CD8-positive, alpha-beta memory T cell (primary cell): ENCODE data around the gene ATP8A2. TPM values are rescaled to one million over a fixed set of nuclear protein-coding genes. Genes with fewer than 3 reads are reported as not detected.

Source experiments
- CTCF ChIA-PET: fragments of 350-600 bp; sonication (Branson Sonifier 250); formaldehyde crosslinking; loops from one replicate; lab custom pipeline; 2021; ENCODE audit warnings: antibody characterized with exemption; lab: Charles Lee
- POLR2A ChIA-PET: fragments of 350-600 bp; sonication (Branson Sonifier 250); formaldehyde crosslinking; loops from one replicate; lab custom pipeline; 2021; ENCODE audit warnings: antibody characterized with exemption; lab: Charles Lee
- DNase-seq, 5 donors: peaks; one replicate each; pipeline versions ENCODE4 v3.0.0 to v3.0.0-alpha.2; 2020 to 2022; ENCODE audit warnings: mixed read lengths in 1 of 5
- H3K27ac ChIP-seq: one replicate; pipeline ENCODE4 v1.7.0; 2013; ENCODE audit warnings: low read depth, mild to moderate bottlenecking, low read length, moderate library complexity
- H3K27me3 ChIP-seq: 2 replicates; pipeline ENCODE4 v1.7.0; 2013; ENCODE audit warnings: low read length, mild to moderate bottlenecking; ENCODE audit not compliant: insufficient read depth, poor library complexity, severe bottlenecking
- H3K36me3 ChIP-seq: 2 replicates; pipeline ENCODE4 v1.7.0; 2013; ENCODE audit warnings: mild to moderate bottlenecking, low read length, moderate library complexity; ENCODE audit not compliant: insufficient read depth
- H3K4me1 ChIP-seq: 2 replicates; pipeline ENCODE4 v1.7.0; 2013; ENCODE audit warnings: mild to moderate bottlenecking, low read length, moderate library complexity; ENCODE audit not compliant: insufficient read depth
- H3K4me3 ChIP-seq: 2 replicates; pipeline ENCODE4 v1.7.0; 2013; ENCODE audit warnings: mild to moderate bottlenecking, low read length
- H3K9me3 ChIP-seq: 2 replicates; pipeline ENCODE4 v1.7.0; 2013; ENCODE audit warnings: mild to moderate bottlenecking, low read length
- H3K27ac Mint-ChIP-seq, 8 donors: one replicate each; pipeline ENCODE4 v1.8.0; 2020 to 2021; ENCODE audit warnings: mixed read lengths in 8 of 8, mild to moderate bottlenecking in 6 of 8, inconsistent platforms in 3 of 8, moderate library complexity in 3 of 8
- H3K27me3 Mint-ChIP-seq, 2 donors: one replicate each; pipeline ENCODE4 v1.8.0; 2020 to 2021; ENCODE audit warnings: mixed read lengths in 2 of 2, mild to moderate bottlenecking in 1 of 2, moderate library complexity in 1 of 2
- H3K36me3 Mint-ChIP-seq, 3 donors: one replicate each; pipeline ENCODE4 v1.8.0; 2020 to 2021; ENCODE audit warnings: mixed read lengths in 3 of 3, inconsistent platforms in 1 of 3, mild to moderate bottlenecking in 1 of 3
- H3K4me1 Mint-ChIP-seq, 3 donors: one replicate each; pipeline ENCODE4 v1.8.0; 2020 to 2021; ENCODE audit warnings: mixed read lengths in 3 of 3, inconsistent platforms in 1 of 3, mild to moderate bottlenecking in 1 of 3
- H3K4me3 Mint-ChIP-seq, 7 donors: one replicate each; pipeline ENCODE4 v1.8.0; 2020 to 2021; ENCODE audit warnings: mixed read lengths in 7 of 7, mild to moderate bottlenecking in 6 of 7, moderate library complexity in 4 of 7, inconsistent platforms in 2 of 7
- H3K9me3 Mint-ChIP-seq, 5 donors: one replicate each; pipeline ENCODE4 v1.8.0; 2020 to 2022; ENCODE audit warnings: mixed read lengths in 5 of 5, mild to moderate bottlenecking in 3 of 5, moderate library complexity in 2 of 5, inconsistent platforms in 1 of 5
- polyA plus RNA-seq: library from polyadenylated mRNA; unstranded; fragments of 300-500 nt; fragmentation: Illumina TruSeq; gene quantifications from one replicate; pipeline ENCODE4 v1.2.3, GENCODE V29; 2021
- total RNA-seq, 2 experiments: library from RNA; stranded (reverse); gene quantifications; one replicate each; pipeline ENCODE4 v1.2.3, GENCODE V29; 2021

Gene ATP8A2
- total and polyA plus RNA-seq, 3 experiments from 2014 or later: 0.26 to 0.63 (median 0.58) TPM

DNA sequence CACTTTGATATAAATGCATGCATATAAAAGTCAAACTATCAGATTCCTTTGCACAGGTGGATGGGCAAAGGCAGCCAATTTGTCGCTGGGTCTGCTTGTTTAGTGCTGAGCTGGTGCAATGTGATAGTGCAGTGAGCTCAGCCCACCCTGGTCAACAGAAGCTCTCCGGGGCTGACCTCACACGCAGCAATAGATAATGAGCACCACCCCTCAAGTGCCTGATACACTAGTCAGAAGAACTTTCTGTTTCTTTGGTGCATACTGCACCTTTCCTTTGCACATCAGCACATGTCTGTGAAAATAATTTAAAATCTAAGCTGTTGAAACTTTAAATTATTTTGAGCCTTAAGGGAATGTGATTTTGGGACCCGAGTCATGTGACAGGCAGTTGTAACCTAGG is 20.2 kb downstream of the ATP8A2 start:
- DNase-seq: no peak
- Mint-ChIP-seq H3K9me3 (peaks cover 0 to 2% (median 0%) of the 10 kb centered on the region in 5 donors), H3K4me3 (no peak overlapping the region), H3K4me1 (no peaks in the 10 kb centered on the region), H3K27me3 (peaks cover 18 to 39% of the 10 kb centered on the region in 2 donors), H3K36me3 (no peaks in the 10 kb centered on the region), H3K27ac (no peak overlapping the region)
- Histone ChIP-seq H3K9me3 (no peaks in the 10 kb centered on the region), H3K4me3 (no peak overlapping the region), H3K27ac (no peak overlapping the region), H3K36me3 (no peaks in the 10 kb centered on the region), H3K27me3 (peaks cover 3% of the 10 kb centered on the region), H3K4me1 (no peaks in the 10 kb centered on the region)
- CTCF ChIA-PET: no interaction called here
- POLR2A ChIA-PET: no interaction called here

DNA sequence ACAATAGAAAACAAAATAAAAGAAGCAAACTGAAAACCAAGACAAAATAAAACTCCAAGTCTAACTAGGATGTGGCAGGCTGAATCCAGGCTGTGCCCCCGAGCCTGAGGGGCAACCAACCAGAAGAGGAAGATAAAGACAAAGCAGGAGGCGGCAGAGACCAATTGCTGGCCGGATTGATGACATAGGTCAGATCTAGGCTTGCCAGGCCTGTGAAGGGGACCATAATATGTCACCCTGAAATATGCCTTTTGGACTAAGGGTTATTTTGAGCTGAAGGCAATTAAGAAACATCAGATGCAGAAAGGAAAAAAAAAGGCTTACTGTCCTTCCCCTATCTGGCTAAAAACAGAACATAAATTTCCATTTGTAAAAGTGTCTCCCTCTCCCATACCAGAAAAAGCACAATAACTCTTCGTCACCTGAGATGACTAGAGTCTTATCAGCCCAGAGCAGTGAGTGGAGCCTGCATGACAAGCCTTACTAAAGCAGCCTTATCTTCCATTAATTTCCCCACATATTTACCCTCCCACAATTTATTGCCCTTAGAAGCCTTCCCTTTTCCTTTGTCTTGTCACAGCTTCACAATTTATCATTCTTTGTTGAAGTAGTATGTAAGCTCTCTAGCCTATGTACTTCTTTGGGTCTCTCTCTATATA is 22.8 kb downstream of the ATP8A2 start:
- Histone ChIP-seq H3K4me1 (no peaks in the 10 kb centered on the region), H3K9me3 (no peaks in the 10 kb centered on the region), H3K27me3 (no peaks in the 10 kb centered on the region), H3K4me3 (no peak overlapping the region), H3K36me3 (no peaks in the 10 kb centered on the region), H3K27ac (no peak overlapping the region)
- DNase-seq: no peak
- H3K4me1 Mint-ChIP-seq: no peaks in the 10 kb centered on the region
- CTCF ChIA-PET: no interaction called here
- no peaks in the 10 kb centered on the region for H3K36me3 Mint-ChIP-seq
- POLR2A ChIA-PET: no interaction called here
- H3K9me3 Mint-ChIP-seq: peaks cover 0 to 2% (median 0%) of the 10 kb centered on the region in 5 donors
- no peak overlapping the region for H3K4me3 Mint-ChIP-seq
- no peak overlapping the region for H3K27ac Mint-ChIP-seq
- H3K27me3 Mint-ChIP-seq: peaks cover 10 to 34% of the 10 kb centered on the region in 2 donors

DNA sequence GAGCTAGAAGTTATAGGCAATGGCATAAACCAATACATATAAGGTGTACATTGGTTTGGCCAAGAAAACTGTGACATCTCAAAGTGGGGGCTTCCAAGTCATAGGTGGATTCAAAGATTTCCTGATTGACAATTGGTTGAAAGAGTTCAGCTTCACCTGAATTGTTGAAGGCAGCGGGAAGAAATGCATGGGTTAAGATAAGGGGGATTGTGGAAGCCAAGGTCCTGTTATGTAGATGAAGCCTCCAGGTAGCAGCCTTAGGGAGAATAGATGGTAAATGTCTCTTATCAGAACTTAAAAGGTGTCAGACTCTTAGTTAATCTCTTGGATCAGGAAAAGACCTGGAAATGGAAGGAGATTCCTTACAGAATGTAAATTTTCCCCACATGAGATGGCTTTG is 26.0 kb downstream of the ATP8A2 start:
- ChIA-PET CTCF (no interaction called here), POLR2A (no interaction called here)
- Mint-ChIP-seq H3K4me3 (no peak overlapping the region), H3K27ac (peak overlapping the region in 1 of 8 donors; percentile 55), H3K36me3 (no peaks in the 10 kb centered on the region), H3K27me3 (peaks cover 8 to 38% of the 10 kb centered on the region in 2 donors), H3K9me3 (peaks cover 0 to 2% (median 0%) of the 10 kb centered on the region in 5 donors), H3K4me1 (no peaks in the 10 kb centered on the region)
- H3K27ac ChIP-seq: no peak overlapping the region
- no peak for DNase-seq
- H3K4me3 ChIP-seq: no peak overlapping the region
- no peaks in the 10 kb centered on the region for H3K27me3 ChIP-seq
- no peaks in the 10 kb centered on the region for H3K9me3 ChIP-seq
- H3K36me3 ChIP-seq: no peaks in the 10 kb centered on the region
- H3K4me1 ChIP-seq: no peaks in the 10 kb centered on the region

GRCh38 chr13:25400925-25401324 is 29.2 kb downstream of the ATP8A2 start:
- POLR2A ChIA-PET: no interaction called here
- Mint-ChIP-seq H3K4me3 (no peak overlapping the region), H3K4me1 (no peaks in the 10 kb centered on the region), H3K27ac (no peak overlapping the region), H3K9me3 (peaks cover 0 to 2% (median 0%) of the 10 kb centered on the region in 5 donors), H3K27me3 (peaks cover 16 to 40% of the 10 kb centered on the region in 2 donors), H3K36me3 (no peaks in the 10 kb centered on the region)
- CTCF ChIA-PET: no interaction called here
- DNase-seq: no peak
- H3K36me3 ChIP-seq: no peaks in the 10 kb centered on the region
- no peaks in the 10 kb centered on the region for H3K4me1 ChIP-seq
- no peak overlapping the region for H3K27ac ChIP-seq
- no peaks in the 10 kb centered on the region for H3K27me3 ChIP-seq
- no peaks in the 10 kb centered on the region for H3K9me3 ChIP-seq
- H3K4me3 ChIP-seq: no peak overlapping the region

- Mint-ChIP-seq H3K4me1 (no peaks in the 10 kb centered on the region), H3K9me3 (peaks cover 0 to 2% (median 0%) of the 10 kb centered on the region in 5 donors), H3K36me3 (no peaks in the 10 kb centered on the region), H3K27me3 (peaks cover 17 to 36% of the 10 kb centered on the region in 2 donors), H3K27ac (no peak overlapping the region), H3K4me3 (no peak overlapping the region)
- no peaks in the 10 kb centered on the region for H3K9me3 ChIP-seq
- H3K27me3 ChIP-seq: no peaks in the 10 kb centered on the region
- no peak overlapping the region for H3K4me3 ChIP-seq
- POLR2A ChIA-PET: no interaction called here
- no peaks in the 10 kb centered on the region for H3K36me3 ChIP-seq
- CTCF ChIA-PET: no interaction called here
- H3K27ac ChIP-seq: no peak overlapping the region
- no peak for DNase-seq
- no peaks in the 10 kb centered on the region for H3K4me1 ChIP-seq
Measured at GRCh38 chr13:25401958-25402357, 30.2 kb downstream of the ATP8A2 start.

DNA sequence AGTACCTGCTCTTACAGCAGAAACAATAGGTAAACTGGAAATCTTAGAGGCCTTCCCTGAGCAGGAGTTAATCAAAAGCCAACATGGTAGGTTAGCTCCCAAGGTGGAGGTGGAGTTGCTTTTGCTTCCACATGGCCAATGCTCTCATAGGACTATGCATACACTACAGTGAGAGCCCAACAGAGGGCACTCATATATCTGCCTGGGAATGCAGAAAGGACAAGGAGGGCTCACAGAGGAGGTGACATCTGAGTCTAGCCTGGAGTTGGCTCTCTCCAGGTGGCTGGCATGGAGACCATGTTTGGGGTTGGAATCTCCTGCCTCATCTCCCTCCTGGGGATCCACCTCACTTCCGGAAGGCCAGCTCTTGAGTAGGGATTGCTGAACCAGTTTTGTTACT is 34.6 kb downstream of the ATP8A2 start:
- CTCF ChIA-PET: no interaction called here
- peaks cover 15 to 19% of the 10 kb centered on the region in 2 donors for H3K27me3 Mint-ChIP-seq
- POLR2A ChIA-PET: no interaction called here
- H3K36me3 ChIP-seq: no peaks in the 10 kb centered on the region
- H3K36me3 Mint-ChIP-seq: no peaks in the 10 kb centered on the region
- H3K27ac Mint-ChIP-seq: no peak overlapping the region
- H3K4me3 Mint-ChIP-seq: no peak overlapping the region
- H3K9me3 Mint-ChIP-seq: peaks cover 0 to 5% (median 0%) of the 10 kb centered on the region in 5 donors
- DNase-seq: no peak
- H3K4me1 Mint-ChIP-seq: no peaks in the 10 kb centered on the region
- no peaks in the 10 kb centered on the region for H3K4me1 ChIP-seq
- no peak overlapping the region for H3K4me3 ChIP-seq
- no peaks in the 10 kb centered on the region for H3K27me3 ChIP-seq
- H3K9me3 ChIP-seq: no peaks in the 10 kb centered on the region
- no peak overlapping the region for H3K27ac ChIP-seq

GRCh38 chr13:25409938-25410337 is 38.2 kb downstream of the ATP8A2 start:
- no peaks in the 10 kb centered on the region for H3K36me3 ChIP-seq
- H3K36me3 Mint-ChIP-seq: no peaks in the 10 kb centered on the region
- H3K27ac ChIP-seq: no peak overlapping the region
- H3K4me1 Mint-ChIP-seq: no peaks in the 10 kb centered on the region
- H3K4me3 ChIP-seq: no peak overlapping the region
- CTCF ChIA-PET: no interaction called here
- peaks cover 0 to 8% (median 0%) of the 10 kb centered on the region in 5 donors for H3K9me3 Mint-ChIP-seq
- H3K4me1 ChIP-seq: no peaks in the 10 kb centered on the region
- POLR2A ChIA-PET: no interaction called here
- DNase-seq: no peak
- peaks cover 5 to 12% of the 10 kb centered on the region in 2 donors for H3K27me3 Mint-ChIP-seq
- H3K9me3 ChIP-seq: no peaks in the 10 kb centered on the region
- H3K27me3 ChIP-seq: no peaks in the 10 kb centered on the region
- H3K27ac Mint-ChIP-seq: no peak overlapping the region
- no peak overlapping the region for H3K4me3 Mint-ChIP-seq

GRCh38 chr13:25415241-25415640 is 43.5 kb downstream of the ATP8A2 start:
- POLR2A ChIA-PET: no interaction called here
- Histone ChIP-seq H3K27me3 (no peaks in the 10 kb centered on the region), H3K4me1 (no peaks in the 10 kb centered on the region), H3K27ac (no peak overlapping the region), H3K9me3 (no peaks in the 10 kb centered on the region), H3K36me3 (no peaks in the 10 kb centered on the region), H3K4me3 (no peak overlapping the region)
- Mint-ChIP-seq H3K27ac (no peak overlapping the region), H3K4me1 (no peaks in the 10 kb centered on the region), H3K27me3 (peaks cover 15 to 48% of the 10 kb centered on the region in 2 donors), H3K9me3 (peaks cover 0 to 8% (median 0%) of the 10 kb centered on the region in 5 donors), H3K4me3 (no peak overlapping the region), H3K36me3 (peaks cover 0 to 4% (median 0%) of the 10 kb centered on the region in 3 donors)
- CTCF ChIA-PET: no interaction called here
- DNase-seq: no peak
